Measurements from ENCODE around the gene UVRAG. TPM values are rescaled to one million over a fixed set of nuclear protein-coding genes. Genes with fewer than 3 reads are reported as not detected.

Gene UVRAG
- polyA plus RNA-seq, 1 donor (not counting 4 experiments of a cell fraction or from before 2014, with no cell fraction given) = 11.9 TPM

DNA sequence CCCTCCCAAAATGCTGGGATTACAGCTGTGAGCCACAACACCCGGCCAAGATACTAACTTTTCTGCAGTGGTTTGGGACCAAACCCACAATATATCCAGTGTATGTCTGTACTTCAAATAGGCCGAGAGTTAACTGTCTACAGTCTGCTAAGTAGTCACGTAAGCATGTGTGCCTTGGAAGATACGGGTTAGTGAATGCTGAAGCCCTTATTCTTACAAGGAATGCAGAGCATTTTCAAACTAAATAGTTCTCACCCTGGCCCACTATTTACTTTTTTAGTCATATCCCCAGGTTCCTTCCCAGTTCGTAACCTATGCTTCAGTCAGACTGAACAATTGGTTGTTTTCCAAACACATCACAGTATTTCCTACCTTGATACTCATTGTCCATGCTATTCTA, 215.3 kb downstream of the UVRAG start:
- no peaks in the 10 kb centered on the region for H3K79me2 ChIP-seq (ENCODE audit: control insufficient read depth, insufficient read depth, low read length)
- dilution Hi-C loops (cut with MboI; ENCODE audit: extremely low pct_ligation_motif_present, low sequenced_read_pairs) = loop anchor here (25.0 kb wide), 1 partner anchor 118 kb away; no protein-coding TSS in a partner anchor

GRCh38 chr11:76030968-76031590, 216.1 kb downstream of the UVRAG start:
- Histone ChIP-seq H3K4me2 (ENCODE audit: control insufficient read depth, extremely low read depth, insufficient read depth, low read depth, low read length) (no peak overlapping the region), H3K27me3 (ENCODE audit: control insufficient read depth, extremely low read depth, insufficient read depth, low read length) (no peaks in the 10 kb centered on the region), H2AFZ (ENCODE audit: control insufficient read depth, low read length) (no peak overlapping the region), H3K4me3 (ENCODE audit: control insufficient read depth in 2 of 3, extremely low read depth in 1 of 3, insufficient read depth in 2 of 3, low read depth in 1 of 3, low read length in 3 of 3) (no peak overlapping the region), H3K79me2 (ENCODE audit: control insufficient read depth, insufficient read depth, low read length) (no peaks in the 10 kb centered on the region), H3K9me3 (ENCODE audit: control insufficient read depth, low read depth, low read length) (no peaks in the 10 kb centered on the region), H3K4me1 (ENCODE audit: control insufficient read depth, extremely low read depth, insufficient read depth, low read length) (no peaks in the 10 kb centered on the region), H4K20me1 (ENCODE audit: control insufficient read depth, extremely low read depth, insufficient read depth, low read length) (no peaks in the 10 kb centered on the region), H3K36me3 (ENCODE audit: control insufficient read depth in 2 of 2, extremely low read depth in 1 of 2, insufficient read depth in 2 of 2, low read length in 2 of 2) (no peaks in the 10 kb centered on the region), H3K9me1 (ENCODE audit: control insufficient read depth, extremely low read depth, insufficient read depth, low read length) (no peaks in the 10 kb centered on the region), H3K27ac (ENCODE audit: control insufficient read depth, insufficient read depth, low read length) (no peak overlapping the region), H3K9ac (ENCODE audit: control insufficient read depth, extremely low read depth, insufficient read depth, low read length) (no peak overlapping the region)
- DNase-seq (ENCODE audit: low read depth, low spot score) = no peak
- TF ChIP-seq EZH2 (IDR thresholded peaks at IDR 0.05; ENCODE audit: low read length) (no peak), CTCF (optimal IDR thresholded peaks at IDR 0.05 in 1 of 3, IDR thresholded peaks at IDR 0.05 in 1 of 3, conservative IDR thresholded peaks at IDR 0.05 in 1 of 3; ENCODE audit: extremely low read depth in 1 of 3, insufficient read depth in 2 of 3, low read length in 3 of 3) (no peak)
- dilution Hi-C loops (cut with MboI; ENCODE audit: extremely low pct_ligation_motif_present, low sequenced_read_pairs) = loop anchor here (25.0 kb wide), 1 partner anchor 119 kb away; no protein-coding TSS in a partner anchor
- FAIRE-seq = no peak

More for the DNA sequence above, 215.3 kb downstream of the UVRAG start:
- H3K9me3 ChIP-seq (ENCODE audit: control insufficient read depth, low read depth, low read length) = no peaks in the 10 kb centered on the region
- no peak overlapping the region for H3K4me2 ChIP-seq (ENCODE audit: control insufficient read depth, extremely low read depth, insufficient read depth, low read depth, low read length)
- FAIRE-seq (no peak), DNase-seq (ENCODE audit: low read depth, low spot score) (no peak)
- H3K4me3 ChIP-seq (ENCODE audit: control insufficient read depth in 2 of 3, extremely low read depth in 1 of 3, insufficient read depth in 2 of 3, low read depth in 1 of 3, low read length in 3 of 3) = no peak overlapping the region
- H3K36me3 ChIP-seq (ENCODE audit: control insufficient read depth in 2 of 2, extremely low read depth in 1 of 2, insufficient read depth in 2 of 2, low read length in 2 of 2) = no peaks in the 10 kb centered on the region
- H3K27me3 ChIP-seq (ENCODE audit: control insufficient read depth, extremely low read depth, insufficient read depth, low read length) = no peaks in the 10 kb centered on the region
- H3K4me1 ChIP-seq (ENCODE audit: control insufficient read depth, extremely low read depth, insufficient read depth, low read length) = no peaks in the 10 kb centered on the region
- no peak overlapping the region for H2AFZ ChIP-seq (ENCODE audit: control insufficient read depth, low read length)
- no peaks in the 10 kb centered on the region for H3K9me1 ChIP-seq (ENCODE audit: control insufficient read depth, extremely low read depth, insufficient read depth, low read length)
- TF ChIP-seq EZH2 (IDR thresholded peaks at IDR 0.05; ENCODE audit: low read length) (no peak), CTCF (optimal IDR thresholded peaks at IDR 0.05 in 1 of 3, IDR thresholded peaks at IDR 0.05 in 1 of 3, conservative IDR thresholded peaks at IDR 0.05 in 1 of 3; ENCODE audit: extremely low read depth in 1 of 3, insufficient read depth in 2 of 3, low read length in 3 of 3) (no peak)
- no peak overlapping the region for H3K9ac ChIP-seq (ENCODE audit: control insufficient read depth, extremely low read depth, insufficient read depth, low read length)
- H4K20me1 ChIP-seq (ENCODE audit: control insufficient read depth, extremely low read depth, insufficient read depth, low read length) = no peaks in the 10 kb centered on the region
- no peak overlapping the region for H3K27ac ChIP-seq (ENCODE audit: control insufficient read depth, insufficient read depth, low read length)
